ENCODE measurements around the gene HSPA13.
A peak's percentile ranks its signal among the peaks of the same experiment; 100 is the strongest.
"Not testable (repeated sequence)": the region's sequence is repeated elsewhere in the genome, so short reads cannot be mapped to it uniquely, and the experiment has no call there.

HSPA13 gene

GRCh38 chr21:14382835-14383595 lies at the start of gene HSPA13:
Gene HSPA13, minus strand, starts transcription at chr21:14383146. Its CDS starts 27 bp downstream, at chr21:14383119.
- DNase-seq (ENCODE audit: low spot score): peak; percentile 100

GRCh38 chr21:14418920-14419319 lies 36.0 kb upstream of the HSPA13 start:
- DNase-seq (ENCODE audit: low spot score): no peak

GRCh38 chr21:14414932-14415508 lies 32.1 kb upstream of the HSPA13 start:
- DNase-seq (ENCODE audit: low spot score): no peak

GRCh38 chr21:14405962-14406361 lies 23.0 kb upstream of the HSPA13 start:
- no peak for DNase-seq (ENCODE audit: low spot score)

GRCh38 chr21:14405225-14405624 lies 22.3 kb upstream of the HSPA13 start:
- no peak for DNase-seq (ENCODE audit: low spot score)

- no peak for DNase-seq (ENCODE audit: low spot score)
Observed at GRCh38 chr21:14403681-14404318, 20.9 kb upstream of the HSPA13 start.

GRCh38 chr21:14401217-14401616 lies 18.3 kb upstream of the HSPA13 start:
- no peak for DNase-seq (ENCODE audit: low spot score)

- DNase-seq (ENCODE audit: low spot score): no peak
Observed at GRCh38 chr21:14388282-14388681, 5.3 kb upstream of the HSPA13 start.

GRCh38 chr21:14384453-14384852 lies 1.5 kb upstream of the HSPA13 start:
- no peak for DNase-seq (ENCODE audit: low spot score)

- no peak for DNase-seq (ENCODE audit: low spot score)
Observed at GRCh38 chr21:14383596-14384180, 742 bp upstream of the HSPA13 start.

GRCh38 chr21:14382486-14382834 lies 486 bp downstream of the HSPA13 start:
- no peak for DNase-seq (ENCODE audit: low spot score)

- no peak for DNase-seq (ENCODE audit: low spot score)
Observed at GRCh38 chr21:14376854-14377253, 6.1 kb downstream of the HSPA13 start.

GRCh38 chr21:14366998-14367397 lies 15.9 kb downstream of the HSPA13 start:
- DNase-seq (ENCODE audit: low spot score): no peak

GRCh38 chr21:14361958-14362357 lies 21.0 kb downstream of the HSPA13 start:
- no peak for DNase-seq (ENCODE audit: low spot score)

- DNase-seq (ENCODE audit: low spot score): no peak
Observed at GRCh38 chr21:14358775-14359174, 24.2 kb downstream of the HSPA13 start.

GRCh38 chr21:14356746-14357145 lies 26.2 kb downstream of the HSPA13 start:
- DNase-seq (ENCODE audit: low spot score): no peak

- DNase-seq (ENCODE audit: low spot score): no peak
Observed at GRCh38 chr21:14354515-14354914, 28.4 kb downstream of the HSPA13 start.

GRCh38 chr21:14353726-14354125 lies 29.2 kb downstream of the HSPA13 start:
- DNase-seq (ENCODE audit: low spot score): no peak

GRCh38 chr21:14353231-14353630 lies 29.7 kb downstream of the HSPA13 start:
- DNase-seq (ENCODE audit: low spot score): no peak

- DNase-seq (ENCODE audit: low spot score): not testable (repeated sequence)
Observed at GRCh38 chr21:14327346-14327745, 55.6 kb downstream of the HSPA13 start.

- DNase-seq (ENCODE audit: low spot score): no peak
Observed at GRCh38 chr21:14325595-14325994, 57.4 kb downstream of the HSPA13 start.
